Small intestine (tissue), 7 donors: ENCODE results near the gene ATXN3L. TPM values are rescaled to one million over a fixed set of nuclear protein-coding genes. Genes with fewer than 3 reads are reported as not detected.

Experiments
- DNase-seq, 2 donors: peaks; one replicate each; pipeline versions ENCODE4 v3.0.0 to v3.0.0-alpha.2; 2013
- FAIRE-seq: peaks from 2 replicates; lab custom pipeline; 2012; peaks lifted over from hg19 to GRCh38; lab: Jason Lieb, UNC
- H3K27ac ChIP-seq, 3 donors: one replicate each; pipeline ENCODE4 v1.5.1; 2013; ENCODE audit warnings: low read length in 2 of 3, mild to moderate bottlenecking in 2 of 3, control low read depth in 1 of 3, inconsistent platforms in 1 of 3, low read depth in 1 of 3, moderate library complexity in 1 of 3
- H3K27me3 ChIP-seq, 3 donors: one replicate each; pipeline ENCODE4 v1.6.1; 2013; ENCODE audit warnings: low read length in 3 of 3, inconsistent platforms in 1 of 3; ENCODE audit not compliant: control insufficient read depth in 3 of 3, insufficient read depth in 3 of 3
- H3K36me3 ChIP-seq, 3 donors: one replicate each; pipeline ENCODE4 v1.6.1; 2013; ENCODE audit warnings: low read length in 3 of 3, inconsistent platforms in 1 of 3, low read depth in 1 of 3, mild to moderate bottlenecking in 1 of 3, moderate library complexity in 1 of 3; ENCODE audit not compliant: control insufficient read depth in 3 of 3, insufficient read depth in 2 of 3
- H3K4me1 ChIP-seq, 3 donors: one replicate each; pipeline ENCODE4 v1.6.1; 2013; ENCODE audit warnings: low read length in 2 of 3, inconsistent platforms in 1 of 3, low read depth in 1 of 3, mild to moderate bottlenecking in 1 of 3, moderate library complexity in 1 of 3; ENCODE audit not compliant: control insufficient read depth in 3 of 3, insufficient read depth in 2 of 3
- H3K4me3 ChIP-seq, 3 donors: one replicate each; pipeline ENCODE4 v1.5.1; 2013; ENCODE audit warnings: low read length in 3 of 3, control low read depth in 1 of 3, inconsistent platforms in 1 of 3, low read depth in 1 of 3, mild to moderate bottlenecking in 1 of 3, moderate library complexity in 1 of 3
- H3K9me3 ChIP-seq, 2 donors: one replicate each; pipeline ENCODE4 v1.6.1; 2013; ENCODE audit warnings: low read depth in 1 of 2, low read length in 1 of 2; ENCODE audit not compliant: control insufficient read depth in 2 of 2, insufficient read depth in 1 of 2
- WGBS, 3 donors: extraction: QIAGEN DNeasy Blood & Tissue Kit; methylation state at CpG; one replicate each; pipeline ENCODE4 v1.1.7; 2013; 5-methylcytosine and 5-hydroxymethylcytosine counted together
- polyA plus RNA-seq, 4 donors: library from polyadenylated mRNA; stranded (reverse) in 3 of 4; unstranded in 1 of 4; fragments of 200-250 nt in 3 of 4; fragments of 120-200 nt in 1 of 4; gene quantifications; one replicate each; pipeline versions ENCODE4 v1.2.1 to v1.2.3, GENCODE V29; 2013
- donor health status: healthy with polysubstance abuse.
- donor health status: control.
- donor health status: control.
- donor health status: Bipolar disorder and iron deficiency.
- donor health status: healthy.

The ATXN3L gene
- polyA plus RNA-seq, 4 donors: not detected

GRCh38 chrX:13285229-13285628, 34.6 kb downstream of the ATXN3L start:
- Histone ChIP-seq H3K27me3 (no peaks in the 10 kb centered on the region), H3K9me3 (peaks cover 2 to 12% of the 10 kb centered on the region in 2 donors), H3K4me3 (no peak overlapping the region), H3K27ac (no peak overlapping the region), H3K36me3 (no peaks in the 10 kb centered on the region), H3K4me1 (peaks cover 0 to 3% (median 2%) of the 10 kb centered on the region in 3 donors)
- 86 to 97% (median 94%) methylated on average over 5 of the region's 5 CpGs for WGBS, 3 donors
- no peak for DNase-seq
- FAIRE-seq: no peak

DNA sequence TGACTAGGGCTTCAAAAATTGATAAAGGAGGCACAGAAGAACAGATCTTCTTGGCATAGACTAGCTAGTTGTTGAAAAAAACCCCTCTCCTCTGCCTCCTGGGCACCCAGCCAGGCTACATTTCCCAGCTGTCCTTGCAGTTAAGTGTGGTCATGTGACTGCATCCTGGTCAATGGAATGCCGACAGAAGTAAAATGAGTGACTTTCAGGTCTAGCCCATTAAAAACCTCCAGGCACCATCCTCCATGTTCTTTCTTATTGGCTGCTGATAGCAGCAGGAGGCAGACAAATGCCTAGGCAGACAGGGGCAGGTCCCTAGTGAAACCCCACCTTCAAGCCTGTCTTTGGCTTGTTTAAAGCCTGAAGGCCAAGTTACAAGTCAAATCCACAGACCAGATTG, 35.3 kb downstream of the ATXN3L start:
- H3K27me3 ChIP-seq: no peaks in the 10 kb centered on the region
- no peaks in the 10 kb centered on the region for H3K36me3 ChIP-seq
- WGBS, 3 donors: 83 to 100% (median 100%) methylated on average over 1 of the region's 1 CpG
- H3K27ac ChIP-seq: no peak overlapping the region
- H3K4me3 ChIP-seq: no peak overlapping the region
- peaks cover 0 to 3% (median 2%) of the 10 kb centered on the region in 3 donors for H3K4me1 ChIP-seq
- FAIRE-seq: no peak
- peaks cover 2 to 12% of the 10 kb centered on the region in 2 donors for H3K9me3 ChIP-seq
- no peak for DNase-seq

DNA sequence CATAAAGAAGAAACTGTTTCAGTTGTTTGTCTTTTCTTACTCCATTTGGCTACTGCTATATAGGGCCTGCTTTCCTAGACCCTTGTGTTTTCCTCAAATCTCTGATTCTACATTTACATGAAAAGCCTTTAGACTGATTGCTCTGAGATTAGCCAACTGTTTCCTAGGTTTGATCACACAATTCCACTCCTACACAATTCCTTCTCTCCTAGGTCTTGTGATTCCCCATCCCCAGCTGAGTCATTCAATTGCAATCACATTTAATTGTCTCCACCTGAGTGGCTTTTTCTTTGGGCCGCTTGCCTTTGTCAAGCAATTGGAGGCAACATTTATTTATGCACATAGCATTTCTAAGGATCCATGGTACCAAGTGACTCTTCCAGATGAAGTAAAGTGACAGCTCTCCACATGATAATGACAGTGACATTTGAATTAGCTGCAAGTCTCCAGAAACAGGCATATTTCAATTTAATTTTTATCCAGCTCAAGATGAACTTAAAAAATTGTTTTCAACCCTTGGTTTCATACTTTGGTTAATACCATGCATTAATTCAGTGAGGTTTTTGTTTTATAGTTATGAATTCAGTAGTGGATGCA, 35.8 kb downstream of the ATXN3L start:
- peaks cover 2 to 12% of the 10 kb centered on the region in 2 donors for H3K9me3 ChIP-seq
- no peaks in the 10 kb centered on the region for H3K36me3 ChIP-seq
- H3K27ac ChIP-seq: no peak overlapping the region
- no peak for DNase-seq
- H3K4me1 ChIP-seq: peaks cover 0 to 3% (median 2%) of the 10 kb centered on the region in 3 donors
- no peaks in the 10 kb centered on the region for H3K27me3 ChIP-seq
- no peak for FAIRE-seq
- no peak overlapping the region for H3K4me3 ChIP-seq
- WGBS, 3 donors: 76 to 93% (median 83%) methylated on average over 1 of the region's 1 CpG

GRCh38 chrX:13283512-13283911, 36.3 kb downstream of the ATXN3L start:
- 64 to 83% (median 77%) methylated on average over 2 of the region's 2 CpGs for WGBS, 3 donors
- no peaks in the 10 kb centered on the region for H3K36me3 ChIP-seq
- FAIRE-seq (no peak), DNase-seq (no peak)
- no peaks in the 10 kb centered on the region for H3K27me3 ChIP-seq
- peaks cover 2 to 12% of the 10 kb centered on the region in 2 donors for H3K9me3 ChIP-seq
- H3K27ac ChIP-seq: no peak overlapping the region
- no peak overlapping the region for H3K4me3 ChIP-seq
- peaks cover 0 to 2% (median 2%) of the 10 kb centered on the region in 3 donors for H3K4me1 ChIP-seq

DNA sequence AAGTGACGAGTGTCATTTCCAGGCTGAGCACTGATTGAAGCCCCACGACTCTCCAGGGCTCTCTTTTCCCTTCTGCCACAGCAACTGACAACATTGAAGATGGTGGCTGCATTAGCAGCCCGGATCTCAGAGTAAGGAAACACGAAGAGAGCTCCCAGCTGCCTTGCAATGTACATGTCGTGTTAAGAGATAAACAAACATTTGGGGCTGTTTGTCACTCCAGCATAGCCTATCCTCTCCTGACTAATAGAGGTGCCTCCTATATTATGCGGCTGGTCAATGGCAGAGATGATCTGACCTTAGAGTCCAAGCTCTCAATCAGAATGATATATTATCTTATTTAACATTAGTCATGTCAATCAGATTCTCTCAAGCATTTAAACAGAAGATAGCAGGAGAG, 38.6 kb downstream of the ATXN3L start:
- Histone ChIP-seq H3K27me3 (no peaks in the 10 kb centered on the region), H3K9me3 (peaks cover 2 to 12% of the 10 kb centered on the region in 2 donors), H3K4me3 (no peak overlapping the region), H3K4me1 (peaks cover 0 to 2% (median 0%) of the 10 kb centered on the region in 3 donors), H3K27ac (no peak overlapping the region), H3K36me3 (no peaks in the 10 kb centered on the region)
- DNase-seq (no peak), FAIRE-seq (no peak)
- WGBS, 3 donors: 88 to 96% (median 93%) methylated on average over 6 of the region's 6 CpGs

GRCh38 chrX:13279279-13280018, 40.4 kb downstream of the ATXN3L start:
- Histone ChIP-seq H3K36me3 (no peaks in the 10 kb centered on the region), H3K27ac (no peak overlapping the region), H3K4me3 (no peak overlapping the region), H3K4me1 (peaks cover 0 to 2% (median 1%) of the 10 kb centered on the region in 3 donors), H3K9me3 (peaks cover under 1% of the 10 kb centered on the region in 2 donors), H3K27me3 (no peaks in the 10 kb centered on the region)
- no peak for DNase-seq
- 80 to 92% (median 88%) methylated on average over 9 of the region's 9 CpGs for WGBS, 3 donors
- FAIRE-seq: no peak

DNA sequence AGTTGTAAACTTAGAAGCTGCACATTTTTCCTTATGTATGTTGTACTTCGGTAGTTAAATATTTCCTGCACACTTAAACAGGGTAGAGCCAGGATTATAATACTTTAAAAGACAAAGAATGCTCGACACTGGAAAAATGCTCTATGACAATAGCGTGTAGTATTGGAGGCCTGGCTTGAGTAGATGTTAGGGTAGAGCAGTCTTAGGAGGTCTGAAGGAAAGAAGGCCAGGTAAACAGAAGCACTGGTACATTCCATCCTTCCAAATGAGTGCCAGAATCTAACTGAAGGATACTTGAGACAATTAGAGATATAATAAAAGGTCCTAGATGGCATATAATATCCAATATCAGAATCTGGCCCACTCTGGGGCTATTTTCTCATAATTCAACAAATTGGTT, 42.3 kb downstream of the ATXN3L start:
- Histone ChIP-seq H3K9me3 (no peaks in the 10 kb centered on the region), H3K27ac (no peak overlapping the region), H3K4me1 (peaks cover 0 to 4% (median 0%) of the 10 kb centered on the region in 3 donors), H3K27me3 (no peaks in the 10 kb centered on the region), H3K36me3 (no peaks in the 10 kb centered on the region), H3K4me3 (no peak overlapping the region)
- 76 to 95% (median 87%) methylated on average over 3 of the region's 3 CpGs for WGBS, 3 donors
- FAIRE-seq (no peak), DNase-seq (no peak)

DNA sequence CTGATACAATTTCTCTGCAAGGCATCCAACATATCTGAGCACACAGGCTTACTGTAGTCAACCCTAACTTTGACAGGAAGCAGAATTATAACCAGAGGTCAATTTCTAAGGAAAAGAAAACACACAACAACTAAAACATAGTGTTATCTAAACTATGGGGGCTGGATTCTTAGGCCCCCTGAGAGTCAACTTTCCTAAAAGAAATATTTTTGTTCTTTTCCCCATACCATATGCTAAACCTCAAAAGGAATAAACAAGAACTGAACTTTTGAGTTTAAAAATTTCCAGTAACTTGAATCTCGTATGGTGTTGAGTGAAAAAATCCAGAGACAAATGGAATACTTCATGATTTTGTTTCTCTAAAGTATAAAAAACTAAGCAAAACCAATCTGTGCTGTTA, 42.9 kb downstream of the ATXN3L start:
- Histone ChIP-seq H3K4me3 (no peak overlapping the region), H3K27me3 (no peaks in the 10 kb centered on the region), H3K27ac (no peak overlapping the region), H3K9me3 (no peaks in the 10 kb centered on the region), H3K4me1 (peaks cover 0 to 4% (median 0%) of the 10 kb centered on the region in 3 donors), H3K36me3 (no peaks in the 10 kb centered on the region)
- FAIRE-seq: no peak
- WGBS, 3 donors: 59 to 75% (median 68%) methylated on average over 1 of the region's 1 CpG
- no peak for DNase-seq
